ENCODE results near the gene SPRR2G.
"Not testable (repeated sequence)": the region's sequence is repeated elsewhere in the genome, so short reads cannot be mapped to it uniquely, and the experiment has no call there.

SPRR2G gene

GRCh38 chr1:153150846-153151245, at the start of gene SPRR2G:
Gene SPRR2G (minus strand): TSS chr1:153150890. CDS start chr1:153150110, 780 bp downstream.
- no peak for DNase-seq

- DNase-seq: no peak
Measured at GRCh38 chr1:153195216-153195615, 44.5 kb upstream of the SPRR2G start.

GRCh38 chr1:153194331-153195050, 43.8 kb upstream of the SPRR2G start:
- DNase-seq: no peak

- DNase-seq: no peak
Measured at GRCh38 chr1:153192697-153193096, 42.0 kb upstream of the SPRR2G start.

GRCh38 chr1:153190373-153190772, 39.7 kb upstream of the SPRR2G start:
- no peak for DNase-seq

- DNase-seq: not testable (repeated sequence)
Measured at GRCh38 chr1:153188301-153188700, 37.6 kb upstream of the SPRR2G start.

GRCh38 chr1:153180556-153180955, 29.9 kb upstream of the SPRR2G start:
- no peak for DNase-seq

- DNase-seq: no peak
Measured at GRCh38 chr1:153178922-153179321, 28.2 kb upstream of the SPRR2G start.

- no peak for DNase-seq
Measured at GRCh38 chr1:153174624-153175023, 23.9 kb upstream of the SPRR2G start.

- no peak for DNase-seq
Measured at GRCh38 chr1:153168686-153169085, 18.0 kb upstream of the SPRR2G start.

GRCh38 chr1:153155541-153155940, 4.9 kb upstream of the SPRR2G start:
- DNase-seq: no peak

GRCh38 chr1:153152481-153152880, 1.8 kb upstream of the SPRR2G start:
- DNase-seq: no peak

- DNase-seq: no peak
Measured at GRCh38 chr1:153141377-153141776, 9.3 kb downstream of the SPRR2G start.

GRCh38 chr1:153140484-153140883, 10.2 kb downstream of the SPRR2G start:
- no peak for DNase-seq

- DNase-seq: no peak
Measured at GRCh38 chr1:153133743-153134142, 16.9 kb downstream of the SPRR2G start.

- DNase-seq: no peak
Measured at GRCh38 chr1:153133267-153133666, 17.4 kb downstream of the SPRR2G start.

GRCh38 chr1:153128688-153129087, 22.0 kb downstream of the SPRR2G start:
- DNase-seq: not testable (repeated sequence)

GRCh38 chr1:153127296-153127695, 23.4 kb downstream of the SPRR2G start:
- DNase-seq: no peak

GRCh38 chr1:153125536-153125935, 25.2 kb downstream of the SPRR2G start:
- DNase-seq: no peak

- DNase-seq: not testable (repeated sequence)
Measured at GRCh38 chr1:153123793-153124192, 26.9 kb downstream of the SPRR2G start.

GRCh38 chr1:153122831-153123421, 27.8 kb downstream of the SPRR2G start:
- no peak for DNase-seq

GRCh38 chr1:153120945-153121344, 29.7 kb downstream of the SPRR2G start:
- no peak for DNase-seq

- no peak for DNase-seq
Measured at GRCh38 chr1:153119491-153119971, 31.2 kb downstream of the SPRR2G start.

- DNase-seq: not testable (repeated sequence)
Measured at GRCh38 chr1:153115264-153115663, 35.4 kb downstream of the SPRR2G start.

- no peak for DNase-seq
Measured at GRCh38 chr1:153113416-153113815, 37.3 kb downstream of the SPRR2G start, which contains the start of gene SPRR2F. Gene SPRR2F (minus strand): TSS chr1:153113516. CDS start chr1:153112733, 783 bp downstream.

All from cortex of kidney (tissue), 1 donor.